ENCODE measurements around the gene DIPK1C.
"Not testable (repeated sequence)": the region's sequence is repeated elsewhere in the genome, so short reads cannot be mapped to it uniquely, and the experiment has no call there.

DIPK1C gene

DNA sequence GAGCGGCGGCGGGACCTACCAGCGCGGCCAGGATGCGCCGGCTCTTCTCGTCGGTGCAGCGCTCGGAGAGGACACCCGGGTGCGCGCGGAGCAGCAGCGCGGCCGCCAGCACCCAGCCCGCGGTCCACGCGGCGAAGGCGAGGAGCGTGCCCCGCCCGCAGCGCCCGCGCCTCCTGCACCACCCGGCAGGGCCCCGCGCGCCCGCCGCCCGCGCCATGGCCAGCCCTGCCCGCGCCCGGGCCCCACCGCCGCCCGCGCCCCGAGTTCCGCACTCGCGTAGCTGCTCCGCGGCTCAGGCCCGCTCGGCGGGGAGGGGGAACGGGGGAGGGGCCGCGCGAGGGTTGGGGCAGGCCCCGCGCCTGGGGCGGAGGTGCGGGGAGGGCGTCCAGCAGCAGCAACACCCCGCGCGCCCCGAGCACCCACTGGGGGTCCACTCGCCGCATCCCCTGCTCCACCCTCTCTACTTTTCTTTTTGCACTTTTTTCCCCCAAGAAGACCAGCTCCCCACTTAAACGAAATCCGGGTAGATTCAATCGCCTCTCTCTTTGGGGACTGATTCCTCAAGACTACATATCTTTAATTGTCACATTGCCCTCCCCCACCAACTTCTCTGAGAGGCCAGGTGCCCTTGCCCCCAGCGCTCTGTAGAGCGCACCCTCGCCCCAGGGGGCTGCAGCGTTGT, at the start of gene DIPK1C:
TSS of gene DIPK1C (minus strand) at position 266 of the 682 bp plus-strand sequence. CDS start at position 217, 49 bp downstream.
- no peak for DNase-seq

DNA sequence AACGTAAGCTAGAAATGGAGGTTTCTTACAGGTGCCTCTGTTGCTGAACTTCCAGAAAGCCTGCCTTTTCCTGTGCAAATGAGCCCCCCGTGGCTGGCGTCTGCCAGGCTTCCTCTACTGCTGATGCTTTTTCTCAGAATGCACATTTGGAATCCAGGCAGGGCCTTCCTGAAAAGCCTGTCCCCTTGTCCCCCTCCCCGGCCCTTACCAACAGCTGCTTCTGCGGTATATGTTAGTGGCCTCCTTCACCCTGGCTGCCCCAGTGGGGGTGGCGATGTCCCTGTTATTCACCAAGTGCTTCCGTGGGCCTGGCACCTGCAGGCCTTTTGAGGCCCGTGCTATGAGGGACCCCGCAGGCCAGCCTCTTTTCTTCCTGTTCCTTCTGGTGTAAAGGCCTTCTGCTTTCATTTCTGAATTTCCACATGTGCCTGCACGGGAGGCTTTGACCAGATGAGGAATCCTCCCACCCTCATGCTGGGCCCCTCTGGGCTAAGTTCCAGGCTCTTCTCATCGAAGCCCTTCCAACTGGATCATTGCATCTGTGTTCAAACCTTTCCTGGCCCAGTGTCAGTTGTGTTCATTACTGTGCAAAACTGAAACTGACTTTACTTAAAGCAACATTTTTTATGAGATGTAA, 49.5 kb upstream of the DIPK1C start:
- no peak for DNase-seq

DNA sequence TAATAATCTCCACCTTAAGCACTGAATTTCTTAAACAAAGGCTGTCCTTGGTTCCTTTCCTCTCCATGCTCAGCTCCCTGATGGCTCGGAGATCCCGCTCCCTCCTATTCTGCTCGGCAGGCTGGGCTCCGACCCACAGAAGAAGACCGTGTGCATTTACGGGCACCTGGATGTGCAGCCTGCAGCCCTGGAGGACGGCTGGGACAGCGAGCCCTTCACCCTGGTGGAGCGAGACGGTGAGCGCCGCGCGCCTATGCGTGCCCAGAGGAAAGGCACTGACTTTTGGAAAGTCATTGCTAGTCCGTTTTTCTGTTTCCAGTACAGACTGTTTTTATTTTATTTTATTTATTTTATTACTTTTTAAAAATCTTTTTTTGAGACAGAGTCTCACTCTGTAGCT, 48.7 kb upstream of the DIPK1C start:
- DNase-seq, result no peak

DNA sequence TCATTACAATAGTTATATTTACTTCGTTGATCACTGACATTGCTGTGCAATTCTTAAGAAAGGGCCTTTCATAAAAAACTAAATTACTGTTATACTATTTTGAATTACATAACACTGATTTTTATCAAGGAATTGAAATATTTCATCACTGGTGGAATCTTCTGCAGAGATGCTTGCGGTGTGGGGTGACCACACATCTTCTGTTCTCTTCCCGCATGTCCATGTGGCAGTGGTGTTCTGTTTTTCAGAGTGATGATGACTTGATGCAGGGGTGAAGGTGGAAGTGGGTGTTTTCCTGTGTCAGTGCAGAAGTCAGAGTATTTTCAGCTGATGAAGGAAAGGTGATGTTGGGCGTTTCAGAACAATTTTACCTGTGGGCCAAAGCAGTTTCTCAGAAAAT, 46.0 kb upstream of the DIPK1C start:
- DNase-seq, result no peak

GRCh38 chr18:74501386-74501785, 44.3 kb upstream of the DIPK1C start:
- DNase-seq, result no peak

GRCh38 chr18:74500774-74501173, 43.7 kb upstream of the DIPK1C start:
- not testable (repeated sequence) for DNase-seq

GRCh38 chr18:74500372-74500771, 43.3 kb upstream of the DIPK1C start:
- no peak for DNase-seq

- peak; percentile 62 for DNase-seq
These were observed 42.5 kb upstream of the DIPK1C start for GRCh38 chr18:74499633-74500032.

DNA sequence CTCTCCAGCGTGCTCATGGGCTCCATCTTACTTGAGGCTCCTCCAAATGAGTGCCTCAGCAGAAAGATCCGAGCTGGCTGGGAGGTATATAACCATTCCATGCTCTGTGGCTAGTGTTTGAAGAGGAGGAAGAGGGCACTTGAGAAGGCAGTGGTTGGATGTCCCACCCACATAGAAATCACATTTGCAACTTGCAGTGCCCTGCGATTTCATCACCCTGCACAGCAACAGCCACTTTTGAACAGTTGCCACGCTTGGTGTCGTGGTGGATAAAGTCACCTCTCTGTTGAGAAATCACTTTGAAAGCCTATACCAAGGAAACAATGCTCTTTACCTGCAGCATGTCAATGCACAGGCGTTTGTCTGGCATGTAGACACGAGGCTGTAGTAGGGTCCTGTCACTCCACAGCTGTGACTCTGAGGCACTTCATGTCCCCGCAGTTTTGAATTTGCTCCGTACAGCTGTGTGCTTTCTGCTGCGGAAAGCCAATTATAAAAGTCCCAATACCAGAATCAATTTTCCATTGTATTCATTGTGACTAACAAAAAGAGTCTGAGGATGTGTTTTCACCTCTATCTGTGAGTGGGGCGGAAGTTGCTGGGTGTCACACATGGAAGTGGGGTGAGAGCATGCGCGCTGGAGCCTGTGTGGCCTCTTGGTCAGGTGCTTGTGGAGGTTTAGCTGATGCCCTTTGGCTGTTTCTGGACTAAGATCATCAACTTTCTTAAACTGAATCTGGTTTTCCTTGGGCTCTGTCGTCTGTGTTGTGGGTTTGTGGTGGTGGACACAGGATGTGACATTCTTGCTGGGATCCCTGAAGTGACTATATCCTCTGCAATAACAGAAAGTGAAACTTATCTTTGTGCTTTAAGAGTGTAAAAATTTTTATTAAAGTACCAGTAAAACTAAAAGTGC, 41.9 kb upstream of the DIPK1C start:
- peak; percentile 83 for DNase-seq

DNA sequence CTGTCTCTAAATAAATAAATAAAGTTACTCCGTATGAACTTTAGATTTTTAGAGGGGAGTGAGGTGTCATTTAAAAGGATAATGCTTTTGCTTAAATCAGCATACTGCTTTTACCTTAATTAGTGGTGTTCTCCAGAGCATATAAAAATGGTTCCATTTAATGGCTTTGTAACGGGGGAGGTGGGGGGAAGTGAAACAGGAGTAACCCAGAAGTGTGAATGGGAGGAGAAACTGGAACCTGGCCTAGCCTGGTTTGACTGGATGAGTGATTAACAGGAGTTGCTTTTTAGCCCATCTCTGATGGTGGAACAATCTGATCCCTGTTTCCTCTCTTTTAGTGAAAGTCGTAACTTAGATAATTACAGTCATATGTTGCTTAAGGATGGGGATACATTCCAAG, 40.7 kb upstream of the DIPK1C start:
- DNase-seq, result no peak

- DNase-seq, result no peak
These were observed 40.2 kb upstream of the DIPK1C start for GRCh38 chr18:74497324-74497676.

DNA sequence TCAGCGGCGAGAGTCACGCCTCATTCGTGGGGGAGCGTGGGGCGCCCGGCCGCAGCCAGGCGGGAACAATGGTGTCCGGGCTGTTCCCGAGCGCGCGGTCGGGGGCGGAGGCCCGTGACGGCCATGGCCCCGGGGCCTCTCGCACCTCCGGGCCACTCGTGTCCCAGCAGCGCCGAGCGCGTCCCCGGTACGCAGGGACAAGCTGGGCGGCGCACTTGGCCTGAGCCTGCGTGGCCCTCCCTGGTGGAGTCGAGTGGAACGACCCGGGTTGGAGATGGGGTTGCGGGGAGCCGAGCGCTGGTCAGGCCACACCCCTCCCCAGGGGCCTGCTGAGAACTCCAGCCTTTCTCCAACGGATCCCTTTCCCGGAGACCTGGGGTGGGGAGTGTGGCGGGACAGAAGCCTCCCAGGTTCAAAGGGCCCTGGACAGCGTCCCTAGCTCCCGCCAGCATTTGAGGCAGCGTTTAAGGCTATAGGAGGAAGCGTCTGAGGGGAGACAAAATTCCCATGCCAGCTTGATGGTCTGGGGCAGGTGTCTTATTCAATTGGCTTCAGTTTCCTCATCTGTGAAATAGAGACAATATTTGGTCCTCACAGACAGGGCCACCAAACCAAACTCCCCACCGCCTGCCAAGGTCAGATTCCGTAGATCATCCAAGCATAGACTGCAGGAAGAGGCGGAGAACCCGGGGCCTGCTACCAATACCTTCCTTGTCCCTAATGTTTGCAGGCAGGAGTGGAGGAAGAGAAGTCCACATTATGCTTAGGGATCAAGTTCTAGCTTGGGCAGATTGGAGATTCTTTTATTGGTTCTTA, 39.6 kb upstream of the DIPK1C start:
- no peak for DNase-seq

DNA sequence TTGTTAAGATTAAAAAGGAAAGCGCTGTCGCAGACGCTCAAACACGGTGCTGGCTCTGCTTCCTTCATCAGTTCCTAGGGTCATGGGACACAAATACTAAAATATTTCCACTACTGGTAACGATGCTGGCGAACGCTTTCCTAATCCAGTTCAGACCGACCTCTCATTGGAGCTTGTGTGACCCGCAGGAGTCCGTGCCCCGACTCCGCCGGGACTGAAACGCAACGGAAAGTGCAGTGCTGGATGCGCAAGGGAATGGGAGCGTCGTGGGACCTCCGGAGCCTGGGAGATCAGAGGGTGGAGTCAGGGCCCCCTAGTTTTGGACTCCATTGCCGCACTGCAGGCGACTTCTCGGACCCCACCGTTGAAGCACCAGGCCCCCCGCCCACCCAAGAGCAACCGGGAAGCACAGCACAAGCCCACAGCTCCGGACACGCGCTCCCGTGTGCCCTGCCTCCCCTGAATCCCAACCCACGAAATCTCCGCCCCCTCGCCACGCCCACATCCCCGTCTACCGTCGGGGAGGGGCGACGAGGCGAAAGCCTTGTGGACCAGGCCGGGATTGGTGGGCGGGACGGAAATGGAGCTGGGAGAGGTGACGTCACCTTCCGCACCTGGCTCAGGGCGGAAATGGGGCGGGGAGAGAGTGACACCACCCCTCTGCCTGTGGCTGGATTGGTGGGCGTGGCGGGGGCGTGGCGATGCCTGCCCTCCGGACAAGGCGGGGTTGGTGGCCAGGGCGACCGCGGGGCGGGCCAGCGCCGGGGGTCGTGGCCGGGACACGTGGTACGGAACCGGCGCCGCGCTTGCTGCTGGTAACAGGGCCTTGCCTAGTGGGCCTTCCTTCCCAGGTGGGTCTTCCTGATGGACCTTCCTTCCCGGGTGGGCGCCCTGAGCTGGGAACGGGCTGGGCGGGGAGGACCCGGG, 38.7 kb upstream of the DIPK1C start, which contains the start of gene CNDP2:
TSS of gene CNDP2 (plus strand) at position 783 of the 927 bp plus-strand sequence. CDS start 3,611 bp downstream, outside the sequence.
- peak; percentile 99 for DNase-seq

DNA sequence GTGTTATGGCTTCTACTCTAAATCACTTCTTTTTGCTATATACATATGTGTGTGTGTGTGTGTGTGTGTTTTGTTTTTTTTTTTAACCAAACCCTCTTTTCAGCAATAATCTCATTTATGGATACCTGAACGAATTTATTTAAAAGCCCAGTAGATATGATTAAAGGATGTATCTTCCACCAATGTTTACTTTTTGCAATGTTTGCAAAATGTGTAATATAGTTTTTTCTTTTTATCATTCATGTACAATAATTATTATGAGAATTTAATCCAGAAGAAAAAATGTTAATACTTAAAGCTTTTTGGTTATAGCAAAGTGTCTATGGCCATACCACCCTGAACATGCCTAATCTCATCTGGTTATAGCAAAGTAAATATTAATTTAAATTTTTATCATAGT, 37.4 kb upstream of the DIPK1C start:
- DNase-seq, result no peak

GRCh38 chr18:74493689-74494088, 36.6 kb upstream of the DIPK1C start:
- DNase-seq, result peak; percentile 83

DNA sequence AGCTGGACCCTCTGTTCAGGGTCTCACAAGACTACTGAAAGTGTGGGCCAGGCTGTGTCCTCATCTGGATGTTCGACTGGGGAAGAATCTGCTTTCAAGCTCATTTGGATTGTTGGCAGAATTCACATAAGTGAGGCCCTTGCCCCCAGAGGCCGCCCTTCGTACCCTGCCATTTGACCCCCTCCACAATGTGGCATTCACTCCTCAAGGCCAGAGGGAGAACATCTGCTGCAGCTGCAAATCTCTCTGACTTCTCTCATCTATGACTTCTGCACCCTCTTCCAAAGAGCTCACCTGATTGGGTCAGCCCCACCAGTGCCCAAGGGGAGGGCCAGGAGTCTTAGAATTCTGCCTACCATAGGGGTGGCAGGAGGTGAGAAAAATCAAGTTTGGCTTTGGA, 35.2 kb upstream of the DIPK1C start:
- DNase-seq, result no peak

- no peak for DNase-seq
These were observed 32.6 kb upstream of the DIPK1C start for GRCh38 chr18:74489676-74490075.

- DNase-seq, result no peak
These were observed 31.8 kb upstream of the DIPK1C start for GRCh38 chr18:74488864-74489263.

DNA sequence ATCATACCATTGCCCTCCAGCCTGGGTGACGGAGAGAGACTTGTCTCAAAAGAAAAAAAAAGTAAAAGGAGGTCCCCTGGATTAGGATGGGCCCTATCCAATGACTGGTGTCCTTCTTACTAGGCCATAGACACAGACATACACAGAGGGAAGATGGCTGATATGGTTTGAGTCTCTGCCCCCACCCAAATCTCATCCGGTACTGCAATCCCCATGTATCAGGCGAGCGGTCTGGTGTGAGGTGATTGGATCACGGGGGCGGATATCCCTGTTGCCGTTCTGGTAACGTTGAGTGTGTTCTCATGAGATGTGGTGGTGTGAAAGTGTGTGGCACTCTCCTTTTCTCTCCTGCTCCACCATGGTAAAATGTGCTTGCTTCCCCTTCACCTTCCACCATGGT, 31.2 kb upstream of the DIPK1C start:
- no peak for DNase-seq

GRCh38 chr18:74486119-74486849, 29.2 kb upstream of the DIPK1C start:
- DNase-seq, result no peak

DNA sequence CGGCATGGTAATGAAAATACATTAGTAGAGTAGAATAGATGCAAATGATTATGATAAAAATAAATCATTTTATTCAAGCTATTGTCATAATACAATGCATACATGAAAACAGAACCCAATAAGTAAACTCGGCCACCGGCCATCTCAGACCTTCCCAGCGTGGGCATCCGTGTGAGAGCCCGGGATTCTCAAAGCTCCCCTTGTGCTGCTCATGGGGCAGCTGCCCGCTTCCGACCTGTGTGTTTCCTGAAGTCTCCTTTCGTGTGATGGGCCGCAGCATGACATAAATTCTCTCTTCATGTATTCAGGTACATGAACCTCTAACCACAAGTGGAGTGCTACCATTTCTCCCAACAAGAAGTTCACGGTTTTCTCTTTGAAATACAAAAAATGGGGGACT, 25.6 kb upstream of the DIPK1C start:
- DNase-seq, result no peak
